SK-N-MC (cell line): ENCODE measurements around the gene PACRG.

ENCODE experiments used
- DNase-seq: peaks from one replicate; pipeline ENCODE4 v3.0.0-alpha.2; 2011; ENCODE audit warnings: low read depth, low spot score
- H3K27ac ChIP-seq: fragments of 200-600 bp; sonication (generic); 2 replicates; pipeline ENCODE4 v1.5.1; 2016; ENCODE audit warnings: mixed run types
- H3K36me3 ChIP-seq: fragments of 200-600 bp; sonication (generic); 2 replicates; pipeline ENCODE4 v1.6.1; 2017; ENCODE audit warnings: antibody characterized with exemption, low read length, mixed read lengths; ENCODE audit not compliant: insufficient read depth
- H3K4me3 ChIP-seq: fragments of 200-600 bp; sonication (generic); 2 replicates; pipeline ENCODE4 v1.5.1; 2016
- H3K9ac ChIP-seq: fragments of 200-600 bp; sonication (generic); 2 replicates; pipeline ENCODE4 v1.8.0; 2017; ENCODE audit warnings: mixed run types, mixed read lengths; ENCODE audit not compliant: insufficient read length
- H3K9me3 ChIP-seq: fragments of 200-600 bp; sonication (generic); 2 replicates; pipeline ENCODE4 v1.6.1; 2017; ENCODE audit warnings: low read depth, mild to moderate bottlenecking, antibody characterized with exemption, low read length, moderate library complexity, mixed read lengths
- EZH2 ChIP-seq: fragments of 200-600 bp; sonication (generic); IDR thresholded peaks from one replicate; pipeline ENCODE4 v1.6.1; 2017; ENCODE audit warnings: antibody characterized with exemption
- FOXP2 ChIP-seq: optimal IDR thresholded peaks from 2 replicates; pipeline ENCODE3; 2011; ENCODE audit warnings: mild to moderate bottlenecking, moderate library complexity; ENCODE audit not compliant: insufficient read depth; ENCODE audit errors: extremely low read length, control extremely low read depth
- POLR2AphosphoS5 ChIP-seq: IDR thresholded peaks from 2 replicates; pipeline ENCODE4 v1.6.1; 2012; ENCODE audit warnings: mild to moderate bottlenecking, low read depth, low read length, borderline replicate concordance

PACRG gene

GRCh38 chr6:163263196-163263595, 535.4 kb downstream of the PACRG start:
- no peak overlapping the region for H3K9ac ChIP-seq
- no peaks in the 10 kb centered on the region for H3K9me3 ChIP-seq
- no peak for DNase-seq
- no peaks in the 10 kb centered on the region for H3K36me3 ChIP-seq
- H3K4me3 ChIP-seq: no peak overlapping the region
- TF ChIP-seq POLR2AphosphoS5: no peak
- TF ChIP-seq EZH2: no peak
- TF ChIP-seq FOXP2: no peak
- H3K27ac ChIP-seq: no peak overlapping the region

DNA sequence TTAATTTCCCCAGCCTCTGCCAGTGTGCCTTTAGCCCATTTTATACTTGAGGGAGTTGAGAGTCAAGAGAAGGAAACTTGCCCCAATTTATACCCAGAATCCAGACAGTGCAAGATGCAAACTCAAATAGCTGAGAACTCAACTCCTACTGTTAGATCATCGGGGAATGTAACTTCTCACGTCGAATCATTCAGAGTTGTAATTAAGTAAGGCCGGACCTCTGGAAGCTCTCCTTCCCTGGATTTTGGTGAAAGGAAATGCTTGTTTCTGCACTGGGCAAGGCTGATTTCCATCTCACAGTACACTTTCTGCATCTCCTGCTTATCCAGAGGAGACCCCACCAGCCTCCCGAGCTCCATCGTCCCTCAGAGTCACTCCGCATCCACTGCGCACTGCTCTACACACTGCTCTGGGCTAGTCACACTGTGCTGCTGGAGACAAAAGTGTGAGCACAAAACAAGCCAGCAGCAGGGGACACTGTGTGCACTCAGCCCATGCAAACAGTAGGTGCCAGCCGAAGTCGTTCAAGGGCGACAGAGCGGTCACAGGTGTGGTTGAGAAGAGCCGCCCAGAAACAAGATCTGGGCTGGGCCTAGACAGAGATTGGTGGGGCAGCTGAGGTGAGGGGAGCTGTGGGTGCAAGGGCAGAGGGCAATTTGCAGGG, 536.4 kb downstream of the PACRG start:
- TF ChIP-seq EZH2: no peak
- TF ChIP-seq FOXP2: no peak
- H3K4me3 ChIP-seq: no peak overlapping the region
- no peaks in the 10 kb centered on the region for H3K36me3 ChIP-seq
- DNase-seq: no peak
- no peak overlapping the region for H3K27ac ChIP-seq
- no peak overlapping the region for H3K9ac ChIP-seq
- H3K9me3 ChIP-seq: no peaks in the 10 kb centered on the region

GRCh38 chr6:163264662-163265035, 536.9 kb downstream of the PACRG start:
- TF ChIP-seq EZH2 (no peak), POLR2AphosphoS5 (no peak), FOXP2 (no peak)
- Histone ChIP-seq H3K9me3 (no peaks in the 10 kb centered on the region), H3K4me3 (no peak overlapping the region), H3K9ac (no peak overlapping the region), H3K36me3 (no peaks in the 10 kb centered on the region), H3K27ac (no peak overlapping the region)
- DNase-seq: no peak

GRCh38 chr6:163281634-163282033, 553.9 kb downstream of the PACRG start:
- H3K27ac ChIP-seq: no peak overlapping the region
- no peak overlapping the region for H3K4me3 ChIP-seq
- no peak overlapping the region for H3K9ac ChIP-seq
- no peaks in the 10 kb centered on the region for H3K9me3 ChIP-seq
- H3K36me3 ChIP-seq: no peaks in the 10 kb centered on the region
- DNase-seq: no peak
- TF ChIP-seq POLR2AphosphoS5 (no peak), FOXP2 (no peak), EZH2 (no peak)

DNA sequence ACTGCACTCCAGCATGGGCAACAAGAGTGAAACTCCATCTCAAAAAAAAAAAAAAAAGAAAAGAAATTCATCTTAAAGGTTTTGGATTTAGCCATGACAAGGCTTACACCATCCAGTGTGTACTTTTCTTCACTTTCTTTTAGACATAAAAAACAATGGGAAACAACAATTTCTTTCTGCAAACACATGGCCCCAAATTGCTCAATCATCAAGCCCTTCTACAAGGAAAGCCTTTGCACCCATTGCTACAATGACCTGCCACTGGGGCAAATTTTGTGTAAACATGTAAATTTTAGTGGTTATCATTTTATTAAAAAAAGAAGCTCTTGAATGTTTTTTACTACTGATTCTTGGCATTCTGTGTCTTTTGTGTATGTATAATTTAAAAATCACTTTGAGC, 554.9 kb downstream of the PACRG start:
- no peak for TF ChIP-seq POLR2AphosphoS5
- TF ChIP-seq EZH2: no peak
- TF ChIP-seq FOXP2: no peak
- Histone ChIP-seq H3K9me3 (no peaks in the 10 kb centered on the region), H3K27ac (no peak overlapping the region), H3K4me3 (no peak overlapping the region), H3K9ac (no peak overlapping the region), H3K36me3 (no peaks in the 10 kb centered on the region)
- no peak for DNase-seq

DNA sequence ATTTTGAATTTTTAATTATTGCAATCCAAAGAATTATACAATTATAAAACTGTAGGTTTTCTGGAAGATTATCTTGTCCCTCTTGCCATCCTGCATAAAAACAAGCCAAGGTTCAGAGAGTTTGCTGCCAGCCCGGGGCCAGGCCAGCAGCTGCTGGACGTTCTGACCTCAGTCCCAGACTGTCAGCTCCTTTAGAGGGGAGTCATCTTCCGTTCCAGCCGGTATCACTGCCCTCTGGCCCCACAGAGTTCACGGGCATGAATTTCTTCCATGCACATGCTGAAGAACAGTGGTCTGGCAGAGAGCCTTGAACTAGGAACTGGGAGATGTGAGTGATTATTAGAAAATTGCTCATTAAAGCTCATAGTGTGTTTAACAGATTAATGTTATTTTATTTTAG, 556.4 kb downstream of the PACRG start:
- Histone ChIP-seq H3K4me3 (no peak overlapping the region), H3K9ac (no peak overlapping the region), H3K9me3 (no peaks in the 10 kb centered on the region), H3K36me3 (no peaks in the 10 kb centered on the region), H3K27ac (no peak overlapping the region)
- no peak for DNase-seq
- no peak for TF ChIP-seq FOXP2

DNA sequence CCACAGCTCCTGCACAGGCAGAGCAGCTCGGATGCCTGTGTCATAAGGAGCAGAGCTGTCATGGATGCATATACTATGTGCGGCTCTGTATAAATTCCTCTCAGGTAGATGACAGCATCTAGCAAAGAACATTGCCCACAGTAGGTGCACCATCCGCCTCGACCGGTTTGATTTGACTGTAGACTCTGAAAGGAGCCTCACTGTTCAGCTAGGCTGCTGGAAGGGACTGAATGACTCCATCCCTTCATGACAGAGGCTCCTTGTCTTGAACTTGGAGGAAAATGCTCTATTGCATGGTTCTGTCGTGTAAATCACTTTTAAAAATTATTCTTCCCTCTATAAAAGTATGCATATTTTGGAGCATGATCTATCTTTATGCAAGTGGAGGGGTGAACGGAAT, 557.9 kb downstream of the PACRG start:
- Histone ChIP-seq H3K36me3 (no peaks in the 10 kb centered on the region), H3K4me3 (no peak overlapping the region), H3K27ac (no peak overlapping the region), H3K9me3 (no peaks in the 10 kb centered on the region), H3K9ac (no peak overlapping the region)
- DNase-seq: no peak
- TF ChIP-seq FOXP2 (no peak), POLR2AphosphoS5 (no peak), EZH2 (no peak)

- no peak overlapping the region for H3K9ac ChIP-seq
- no peak for TF ChIP-seq POLR2AphosphoS5
- no peak for TF ChIP-seq EZH2
- DNase-seq: no peak
- H3K4me3 ChIP-seq: no peak overlapping the region
- no peak overlapping the region for H3K27ac ChIP-seq
- no peaks in the 10 kb centered on the region for H3K9me3 ChIP-seq
- H3K36me3 ChIP-seq: no peaks in the 10 kb centered on the region
Measured at GRCh38 chr6:163287626-163288025, 559.9 kb downstream of the PACRG start.

DNA sequence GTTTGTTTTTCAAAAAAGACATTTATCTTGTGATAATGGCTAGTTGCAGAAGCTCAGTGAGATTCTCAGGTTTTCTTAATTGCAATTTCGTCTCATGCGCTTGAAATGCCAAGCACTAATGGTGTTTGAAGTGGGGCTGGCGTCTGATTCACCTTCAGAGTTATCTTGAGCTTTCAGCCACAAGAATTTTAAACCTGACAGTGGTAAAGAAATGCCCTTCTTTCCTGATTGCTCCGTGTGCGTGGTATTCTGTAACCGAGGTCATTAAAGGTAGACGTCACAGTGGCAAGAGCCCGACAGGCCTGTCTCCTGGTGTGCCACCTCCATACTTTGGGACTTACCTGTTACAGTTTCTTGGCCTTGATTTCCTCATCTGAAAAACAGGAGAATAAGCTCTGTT, 560.3 kb downstream of the PACRG start:
- no peak overlapping the region for H3K4me3 ChIP-seq
- DNase-seq: no peak
- TF ChIP-seq POLR2AphosphoS5 (no peak), EZH2 (no peak), FOXP2 (no peak)
- H3K9ac ChIP-seq: no peak overlapping the region
- H3K36me3 ChIP-seq: no peaks in the 10 kb centered on the region
- no peaks in the 10 kb centered on the region for H3K9me3 ChIP-seq
- H3K27ac ChIP-seq: no peak overlapping the region

DNA sequence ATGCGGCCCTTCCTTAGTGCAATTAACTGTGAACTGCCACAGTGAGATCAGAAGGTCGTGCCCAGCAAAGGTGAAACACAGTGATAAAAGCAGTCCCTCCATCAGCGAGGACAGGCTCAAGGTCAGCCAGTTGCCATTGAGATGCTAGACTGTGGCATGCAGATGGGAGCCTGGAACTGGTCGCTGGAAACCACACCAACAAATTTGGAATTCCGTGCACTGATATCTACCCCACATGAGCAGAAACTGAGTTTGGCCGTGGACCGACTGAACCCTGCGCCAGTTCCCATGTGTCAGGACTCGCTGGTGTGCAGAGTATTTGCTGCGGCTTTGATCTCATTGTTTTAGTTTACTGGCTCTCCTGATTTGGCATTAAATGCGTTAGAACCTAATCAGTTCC, 561.1 kb downstream of the PACRG start:
- no peaks in the 10 kb centered on the region for H3K36me3 ChIP-seq
- no peak overlapping the region for H3K9ac ChIP-seq
- no peaks in the 10 kb centered on the region for H3K9me3 ChIP-seq
- H3K27ac ChIP-seq: no peak overlapping the region
- DNase-seq: no peak
- no peak overlapping the region for H3K4me3 ChIP-seq
- TF ChIP-seq FOXP2 (no peak), EZH2 (no peak), POLR2AphosphoS5 (no peak)
